Measurements from ENCODE around the gene SLC27A6.
"Not testable (repeated sequence)": the region's sequence is repeated elsewhere in the genome, so short reads cannot be mapped to it uniquely, and the experiment has no call there.

Gene SLC27A6

GRCh38 chr5:129001841-129002526, 36.7 kb downstream of the SLC27A6 start:
- DNase-seq, result no peak

- no peak for DNase-seq
These were observed 37.2 kb downstream of the SLC27A6 start for GRCh38 chr5:129002527-129002842.

- DNase-seq, result no peak
These were observed 37.9 kb downstream of the SLC27A6 start for GRCh38 chr5:129003232-129003631.

- no peak for DNase-seq
These were observed 48.9 kb downstream of the SLC27A6 start for GRCh38 chr5:129014185-129014584.

GRCh38 chr5:129018837-129019236, 53.5 kb downstream of the SLC27A6 start:
- no peak for DNase-seq

- no peak for DNase-seq
These were observed 54.2 kb downstream of the SLC27A6 start for GRCh38 chr5:129019401-129019908.

- DNase-seq, result no peak
These were observed 55.4 kb downstream of the SLC27A6 start for GRCh38 chr5:129020683-129021082.

- DNase-seq, result no peak
These were observed 56.5 kb downstream of the SLC27A6 start for GRCh38 chr5:129021744-129022143.

- no peak for DNase-seq
These were observed 57.3 kb downstream of the SLC27A6 start for GRCh38 chr5:129022599-129022998.

- DNase-seq, result no peak
These were observed 62.0 kb downstream of the SLC27A6 start for GRCh38 chr5:129027260-129027659.

- no peak for DNase-seq
These were observed 66.8 kb downstream of the SLC27A6 start for GRCh38 chr5:129031886-129032683.

- DNase-seq, result not testable (repeated sequence)
These were observed 71.0 kb downstream of the SLC27A6 start for GRCh38 chr5:129036257-129036656.

- no peak for DNase-seq
These were observed 76.1 kb downstream of the SLC27A6 start for GRCh38 chr5:129041196-129041881.

GRCh38 chr5:129042306-129042705, 77.0 kb downstream of the SLC27A6 start:
- DNase-seq, result no peak

- no peak for DNase-seq
These were observed 78.6 kb downstream of the SLC27A6 start for GRCh38 chr5:129043894-129044293.

- DNase-seq, result no peak
These were observed 80.9 kb downstream of the SLC27A6 start for GRCh38 chr5:129046151-129046550.

- no peak for DNase-seq
These were observed 83.2 kb downstream of the SLC27A6 start for GRCh38 chr5:129048509-129048908.

- DNase-seq, result no peak
These were observed 84.0 kb downstream of the SLC27A6 start for GRCh38 chr5:129049126-129049799.

- no peak for DNase-seq
These were observed 86.0 kb downstream of the SLC27A6 start for GRCh38 chr5:129051283-129051682.

- DNase-seq, result no peak
These were observed 88.2 kb downstream of the SLC27A6 start for GRCh38 chr5:129053438-129053837.

- no peak for DNase-seq
These were observed 92.0 kb downstream of the SLC27A6 start for GRCh38 chr5:129057329-129057728.

- DNase-seq, result no peak
These were observed 96.6 kb downstream of the SLC27A6 start for GRCh38 chr5:129061849-129062248.

- no peak for DNase-seq
These were observed 98.3 kb downstream of the SLC27A6 start for GRCh38 chr5:129063483-129064113.
